ENCODE results near the gene NATD1. TPM values are rescaled to one million over a fixed set of nuclear protein-coding genes. Genes with fewer than 3 reads are reported as not detected.

Gene NATD1
- polyA plus RNA-seq, 1 of the 3 experiments (the other 2 are of a cell fraction) = 3.9 TPM

GRCh38 chr17:21250854-21251253 is 2.4 kb downstream of the NATD1 start:
- H3K4me1 ChIP-seq (ENCODE audit: control insufficient read depth in 1 of 2, insufficient read depth in 2 of 2, low read depth in 1 of 2, low read length in 1 of 2) = peaks cover 0 to 8% of the 10 kb centered on the region in 2 experiments; a peak in 1 of 4 replicates
- POLR2A ChIA-PET = interaction anchor here (1.1 kb wide), 1 partner anchor 11 kb away, joined by 3 read pairs; no protein-coding TSS in a partner anchor

More at GRCh38 chr17:21250854-21251253, 2.4 kb downstream of the NATD1 start:
- H3K36me3 ChIP-seq (replicated peaks in 1 of 2; ENCODE audit: control insufficient read depth in 1 of 2, insufficient read depth in 2 of 2, low read length in 1 of 2) = no peaks in the 10 kb centered on the region
- DNase-seq = no peak
- no peaks in the 10 kb centered on the region for H4K20me1 ChIP-seq (ENCODE audit: insufficient read depth)
- H3F3A ChIP-seq (replicated peaks; ENCODE audit: insufficient read depth) = no peaks in the 10 kb centered on the region
- H3K79me2 ChIP-seq (ENCODE audit: insufficient read depth) = no peaks in the 10 kb centered on the region
- WGBS (ENCODE audit: low lambda C conversion rate) = 63% methylated on average over 3 of the region's 4 CpGs
- no peaks in the 10 kb centered on the region for H3K27me3 ChIP-seq (ENCODE audit: insufficient read depth)
- CTCF ChIA-PET = interaction anchor here (1.2 to 1.3 kb wide), 3 partner anchors 11 to 131 kb away, joined by 3 to 4 read pairs (median 3); no protein-coding TSS in a partner anchor
- no peak overlapping the region for H3K27ac ChIP-seq (ENCODE audit: low read depth in 2 of 2, low read length in 1 of 2)
- H3K4me2 ChIP-seq = peak overlapping the region; percentile 33; the same call in 1 of the 2 replicates
- no peak overlapping the region for H3K4me3 ChIP-seq (ENCODE audit: low read depth in 2 of 2, low read length in 1 of 2)
- TF ChIP-seq FOXM1 (IDR thresholded peaks at IDR 0.05; ENCODE audit: low read depth) (no peak), FOSL2 (IDR thresholded peaks at IDR 0.05; ENCODE audit: borderline replicate concordance, low read depth) (no peak), SMC3 (IDR thresholded peaks at IDR 0.05; ENCODE audit: low read depth, low read length) (no peak), CHD2 (IDR thresholded peaks at IDR 0.05; ENCODE audit: low read length, partially characterized antibody) (no peak), IRF3 (IDR thresholded peaks at IDR 0.05; ENCODE audit: low read depth, low read length) (no peak), ELF1 (IDR thresholded peaks at IDR 0.05) (no peak), GABPA (IDR thresholded peaks at IDR 0.05; ENCODE audit: low read depth) (no peak), NFIC (IDR thresholded peaks at IDR 0.05; ENCODE audit: borderline replicate concordance) (no peak), YY1 (IDR thresholded peaks at IDR 0.05; ENCODE audit: low read depth) (no peak), JUND (IDR thresholded peaks at IDR 0.05) (no peak), SIN3A (IDR thresholded peaks at IDR 0.05; ENCODE audit: borderline replicate concordance, low read depth, low read length) (no peak), CTCF (IDR thresholded peaks at IDR 0.05) (no peak)
- TF ChIP-seq, protein P1, sequence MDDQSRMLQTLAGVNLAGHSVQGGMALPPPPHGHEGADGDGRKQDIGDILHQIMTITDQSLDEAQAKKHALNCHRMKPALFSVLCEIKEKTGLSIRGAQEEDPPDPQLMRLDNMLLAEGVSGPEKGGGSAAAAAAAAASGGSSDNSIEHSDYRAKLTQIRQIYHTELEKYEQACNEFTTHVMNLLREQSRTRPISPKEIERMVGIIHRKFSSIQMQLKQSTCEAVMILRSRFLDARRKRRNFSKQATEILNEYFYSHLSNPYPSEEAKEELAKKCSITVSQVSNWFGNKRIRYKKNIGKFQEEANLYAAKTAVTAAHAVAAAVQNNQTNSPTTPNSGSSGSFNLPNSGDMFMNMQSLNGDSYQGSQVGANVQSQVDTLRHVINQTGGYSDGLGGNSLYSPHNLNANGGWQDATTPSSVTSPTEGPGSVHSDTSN (IDR thresholded peaks at IDR 0.05) = no peak
- no peaks in the 10 kb centered on the region for H3K9me2 ChIP-seq
- H3K9me3 ChIP-seq = no peaks in the 10 kb centered on the region
- no peak overlapping the region for H3K9ac ChIP-seq
- H2AFZ ChIP-seq (ENCODE audit: low read depth) = no peak overlapping the region

All from SK-N-SH (cell line).